Psoas muscle (tissue), 8 donors: Measurements from ENCODE around the gene PRR12. TPM values are rescaled to one million over a fixed set of nuclear protein-coding genes. Genes with fewer than 3 reads are reported as not detected.
A peak's percentile ranks its signal among the peaks of the same experiment; 100 is the strongest.

Experiments
- ATAC-seq, 4 donors: fragments of 200-7000 bp; cut with Tn5 transposase; one replicate each; pipeline ENCODE4 v1.9.1; 2020; ENCODE audit warnings: moderate library complexity in 3 of 4, mild to moderate bottlenecking in 2 of 4
- DNase-seq, 2 donors: peaks; one replicate each; pipeline ENCODE4 v3.0.0-alpha.2; 2020
- H3K27ac ChIP-seq: fragments of 200-600 bp; one replicate; pipeline ENCODE4 v1.8.0; 2022
- H3K27me3 ChIP-seq, 3 donors: fragments of 200-600 bp in 1 of 3; one replicate each; pipeline versions ENCODE4 v1.6.1 to v1.8.0; 2013 to 2022; ENCODE audit warnings: low read length in 2 of 3, mild to moderate bottlenecking in 2 of 3, moderate library complexity in 1 of 3; ENCODE audit not compliant: insufficient read depth in 3 of 3
- H3K36me3 ChIP-seq, 2 donors: fragments of 200-600 bp in 1 of 2; one replicate each; pipeline versions ENCODE4 v1.6.1 to v1.8.0; 2013 to 2022; ENCODE audit warnings: low read depth in 1 of 2, mild to moderate bottlenecking in 1 of 2, moderate library complexity in 1 of 2; ENCODE audit not compliant: insufficient read depth in 1 of 2
- H3K4me1 ChIP-seq: fragments of 200-600 bp; one replicate; pipeline ENCODE4 v1.8.0; 2022
- H3K4me3 ChIP-seq: fragments of 200-600 bp; one replicate; pipeline ENCODE4 v1.8.0; 2022; ENCODE audit warnings: mild to moderate bottlenecking
- H3K9me3 ChIP-seq: fragments of 200-600 bp; one replicate; pipeline ENCODE4 v1.8.0; 2022
- WGBS, 3 donors: extraction: QIAGEN DNeasy Blood & Tissue Kit; methylation state at CpG; one replicate each; pipeline versions ENCODE4 v1.1.6 to v1.1.7; 2013; 5-methylcytosine and 5-hydroxymethylcytosine counted together
- intact Hi-C, 2 donors: fragments of 100-400 bp; cut with DNase I; formaldehyde crosslinking; loops; one replicate each; pipeline versions ENCODE4 v1.11.0 to v1.14.2; 2022
- polyA plus RNA-seq, 3 donors: library from polyadenylated mRNA; stranded (reverse); fragments of 200-250 nt; gene quantifications; one replicate each; pipeline ENCODE4 v1.2.3, GENCODE V29; 2013
- total RNA-seq, 4 donors: library from RNA; stranded (reverse); fragmentation: NEBNext Ultra II Directional in 2 of 4; extraction: Animal tissue kit (Norgen Biotek cat#: 25700) in 2 of 4; gene quantifications; one replicate each; pipeline versions ENCODE4 v1.2.1 to v1.2.4, GENCODE V29; 2021 to 2023
- TF ChIP-seq, protein P1 (sequence below): fragments of 200-600 bp; IDR thresholded peaks from one replicate; pipeline ENCODE4 v1.8.0; 2022; ENCODE audit warnings: antibody characterized with exemption
- donor health status: healthy with polysubstance abuse.
- donor health status: DM: no; HTN: no; CAD: no; lungs with moderate emphysema.
- donor health status: Bipolar disorder and iron deficiency.
- donor health status: healthy.
- donor health status: DM: yes; HTN: yes; CAD: no.
- donor health status: DM: no; HTN: no; CAD: no.
- donor health status: DM: no; HTN: no; CAD: no.
- donor health status: DM: yes; HTN: yes; CAD: no.

PRR12 gene
- total and polyA plus RNA-seq, 7 donors, result 2.3 to 15.1 (median 7.1) TPM

GRCh38 chr19:49672131-49672919 lies 81.3 kb downstream of the PRR12 start:
- Histone ChIP-seq H3K36me3 (peaks cover 0 to 19% of the 10 kb centered on the region in 2 donors), H3K4me1 (peaks cover 10% of the 10 kb centered on the region), H3K4me3 (no peak overlapping the region), H3K27me3 (no peaks in the 10 kb centered on the region), H3K27ac (peak overlapping the region; percentile 69), H3K9me3 (no peaks in the 10 kb centered on the region)
- intact Hi-C loops, result loop anchor here in 1 of 2 donors (10.0 kb wide), 1 partner anchor 98 kb away; no protein-coding TSS in a partner anchor
- WGBS, 3 donors, result 19 to 26% (median 21%) methylated on average over 28 of the region's 28 CpGs
- peak; percentile 16 to 30 (median 21) for ATAC-seq
- TF ChIP-seq, protein P1, sequence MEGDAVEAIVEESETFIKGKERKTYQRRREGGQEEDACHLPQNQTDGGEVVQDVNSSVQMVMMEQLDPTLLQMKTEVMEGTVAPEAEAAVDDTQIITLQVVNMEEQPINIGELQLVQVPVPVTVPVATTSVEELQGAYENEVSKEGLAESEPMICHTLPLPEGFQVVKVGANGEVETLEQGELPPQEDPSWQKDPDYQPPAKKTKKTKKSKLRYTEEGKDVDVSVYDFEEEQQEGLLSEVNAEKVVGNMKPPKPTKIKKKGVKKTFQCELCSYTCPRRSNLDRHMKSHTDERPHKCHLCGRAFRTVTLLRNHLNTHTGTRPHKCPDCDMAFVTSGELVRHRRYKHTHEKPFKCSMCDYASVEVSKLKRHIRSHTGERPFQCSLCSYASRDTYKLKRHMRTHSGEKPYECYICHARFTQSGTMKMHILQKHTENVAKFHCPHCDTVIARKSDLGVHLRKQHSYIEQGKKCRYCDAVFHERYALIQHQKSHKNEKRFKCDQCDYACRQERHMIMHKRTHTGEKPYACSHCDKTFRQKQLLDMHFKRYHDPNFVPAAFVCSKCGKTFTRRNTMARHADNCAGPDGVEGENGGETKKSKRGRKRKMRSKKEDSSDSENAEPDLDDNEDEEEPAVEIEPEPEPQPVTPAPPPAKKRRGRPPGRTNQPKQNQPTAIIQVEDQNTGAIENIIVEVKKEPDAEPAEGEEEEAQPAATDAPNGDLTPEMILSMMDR, result peak; percentile 88
- peak; percentile 80 to 89 for DNase-seq

Other genes with a start within 250 kb of the PRR12 start
- gene TEAD2, start 228.8 kb upstream of the PRR12 start, total RNA-seq, result 10 to 100 TPM; 13.8 to 24.1 (median 14.8) TPM
- 10 to 100 TPM in 2 of 3 donors, 1 to 10 TPM in 1; 9.7 to 23.0 (median 15.0) TPM for gene TEAD2, start 228.8 kb upstream of the PRR12 start, polyA plus RNA-seq
- gene DKKL1, start 227.3 kb upstream of the PRR12 start, total RNA-seq, result not detected
- under 1 TPM in 1 of 3 donors, not detected in 2; 0.06 TPM for gene DKKL1, start 227.3 kb upstream of the PRR12 start, polyA plus RNA-seq
- not detected for gene KASH5, start 202.9 kb upstream of the PRR12 start, total RNA-seq
- gene KASH5, start 202.9 kb upstream of the PRR12 start, polyA plus RNA-seq, result not detected
- gene PTH2, start 167.7 kb upstream of the PRR12 start, total RNA-seq, result not detected
- not detected for gene PTH2, start 167.7 kb upstream of the PRR12 start, polyA plus RNA-seq
- gene GFY, start 165.8 kb upstream of the PRR12 start, total RNA-seq, result not detected
- under 1 TPM in 1 of 3 donors, not detected in 2; 0.33 TPM for gene GFY, start 165.8 kb upstream of the PRR12 start, polyA plus RNA-seq
- 1 to 10 TPM in 1 of 4 donors, under 1 TPM in 3; 0.42 to 1.8 (median 0.82) TPM for gene SLC17A7, start 149.7 kb upstream of the PRR12 start, total RNA-seq
- under 1 TPM; 0.55 to 0.79 (median 0.59) TPM for gene SLC17A7, start 149.7 kb upstream of the PRR12 start, polyA plus RNA-seq
- 10 to 100 TPM; 37.2 to 60.1 (median 43.1) TPM for gene PIH1D1, start 139.4 kb upstream of the PRR12 start, total RNA-seq
- gene PIH1D1, start 139.4 kb upstream of the PRR12 start, polyA plus RNA-seq, result 10 to 100 TPM; 46.4 to 69.8 (median 52.2) TPM
- 10 to 100 TPM in 1 of 4 donors, 1 to 10 TPM in 3; 6.5 to 11.1 (median 7.7) TPM for gene ALDH16A1, start 138.0 kb upstream of the PRR12 start, total RNA-seq
- 10 to 100 TPM in 1 of 3 donors, 1 to 10 TPM in 2; 3.6 to 12.9 (median 5.7) TPM for gene ALDH16A1, start 138.0 kb upstream of the PRR12 start, polyA plus RNA-seq
- 1 to 10 TPM; 1.9 to 3.2 (median 2.5) TPM for gene FLT3LG, start 117.0 kb upstream of the PRR12 start, total RNA-seq
- 1 to 10 TPM; 1.9 to 4.5 (median 4.1) TPM for gene FLT3LG, start 117.0 kb upstream of the PRR12 start, polyA plus RNA-seq
- gene RPL13A, start 103.6 kb upstream of the PRR12 start, total RNA-seq, result 1,000 to 10,000 TPM; 1,392 to 2,022 (median 1,763) TPM
- gene RPL13A, start 103.6 kb upstream of the PRR12 start, polyA plus RNA-seq, result 1,000 to 10,000 TPM; 1,992 to 2,955 (median 2,046) TPM
- gene RPS11, start 94.7 kb upstream of the PRR12 start, total RNA-seq, result 1,000 to 10,000 TPM; 1,146 to 1,506 (median 1,232) TPM
- 1,000 to 10,000 TPM; 2,461 to 3,844 (median 3,134) TPM for gene RPS11, start 94.7 kb upstream of the PRR12 start, polyA plus RNA-seq
- 10 to 100 TPM; 42.2 to 79.3 (median 60.3) TPM for gene FCGRT, start 78.5 kb upstream of the PRR12 start, total RNA-seq
- gene FCGRT, start 78.5 kb upstream of the PRR12 start, polyA plus RNA-seq, result 10 to 100 TPM; 32.0 to 48.2 (median 39.9) TPM
- gene RCN3, start 63.2 kb upstream of the PRR12 start, total RNA-seq, result 1 to 10 TPM; 6.4 to 8.6 (median 7.4) TPM
- 1 to 10 TPM; 3.9 to 9.6 (median 7.3) TPM for gene RCN3, start 63.2 kb upstream of the PRR12 start, polyA plus RNA-seq
- 10 to 100 TPM; 53.9 to 69.9 (median 58.1) TPM for gene NOSIP, start 10.6 kb upstream of the PRR12 start, total RNA-seq
- 100 to 1,000 TPM in 1 of 3 donors, 10 to 100 TPM in 2; 75.4 to 104 (median 95.2) TPM for gene NOSIP, start 10.6 kb upstream of the PRR12 start, polyA plus RNA-seq
- under 1 TPM; 0.24 to 0.89 (median 0.69) TPM for gene PRRG2, start 9.9 kb upstream of the PRR12 start, total RNA-seq
- gene PRRG2, start 9.9 kb upstream of the PRR12 start, polyA plus RNA-seq, result 10 to 100 TPM in 1 of 3 donors, 1 to 10 TPM in 2; 1.4 to 16.0 (median 5.9) TPM
- 10 to 100 TPM; 22.6 to 57.0 (median 42.5) TPM for gene RRAS, start 49.0 kb downstream of the PRR12 start, total RNA-seq
- 10 to 100 TPM; 39.9 to 49.8 (median 48.4) TPM for gene RRAS, start 49.0 kb downstream of the PRR12 start, polyA plus RNA-seq
- gene SCAF1, start 51.0 kb downstream of the PRR12 start, total RNA-seq, result 10 to 100 TPM; 45.5 to 72.9 (median 61.0) TPM
- gene SCAF1, start 51.0 kb downstream of the PRR12 start, polyA plus RNA-seq, result 10 to 100 TPM; 23.0 to 32.5 (median 23.8) TPM
- 10 to 100 TPM; 10.3 to 22.1 (median 14.4) TPM for gene IRF3, start 74.7 kb downstream of the PRR12 start, total RNA-seq
- gene IRF3, start 74.7 kb downstream of the PRR12 start, polyA plus RNA-seq, result 10 to 100 TPM; 18.2 to 26.5 (median 21.7) TPM
- 10 to 100 TPM; 13.0 to 21.5 (median 15.8) TPM for gene BCL2L12, start 74.8 kb downstream of the PRR12 start, total RNA-seq
- 10 to 100 TPM; 28.3 to 42.7 (median 35.0) TPM for gene BCL2L12, start 74.8 kb downstream of the PRR12 start, polyA plus RNA-seq
- 100 to 1,000 TPM; 180 to 259 (median 198) TPM for gene PRMT1, start 86.1 kb downstream of the PRR12 start, total RNA-seq
- gene PRMT1, start 86.1 kb downstream of the PRR12 start, polyA plus RNA-seq, result 100 to 1,000 TPM; 139 to 424 (median 208) TPM
- gene ADM5, start 98.4 kb downstream of the PRR12 start, total RNA-seq, result 1 to 10 TPM in 2 of 4 donors, under 1 TPM in 2; 0.58 to 1.5 (median 1.0) TPM
- gene ADM5, start 98.4 kb downstream of the PRR12 start, polyA plus RNA-seq, result under 1 TPM; 0.38 to 0.48 (median 0.41) TPM
- gene CPT1C, start 99.9 kb downstream of the PRR12 start, total RNA-seq, result 1 to 10 TPM in 1 of 4 donors, under 1 TPM in 3; 0.53 to 1.2 (median 0.70) TPM
- gene CPT1C, start 99.9 kb downstream of the PRR12 start, polyA plus RNA-seq, result 1 to 10 TPM in 2 of 3 donors, under 1 TPM in 1; 0.34 to 1.1 (median 1.0) TPM
- under 1 TPM in 1 of 4 donors, not detected in 3; 0.24 TPM for gene TSKS, start 172.1 kb downstream of the PRR12 start, total RNA-seq
- under 1 TPM; 0.18 to 0.27 (median 0.18) TPM for gene TSKS, start 172.1 kb downstream of the PRR12 start, polyA plus RNA-seq
- gene AP2A1, start 175.8 kb downstream of the PRR12 start, total RNA-seq, result 100 to 1,000 TPM in 1 of 4 donors, 10 to 100 TPM in 3; 79.1 to 102 (median 84.3) TPM
- 10 to 100 TPM; 58.2 to 81.7 (median 69.6) TPM for gene AP2A1, start 175.8 kb downstream of the PRR12 start, polyA plus RNA-seq
- 10 to 100 TPM; 20.9 to 33.7 (median 25.2) TPM for gene FUZ, start 222.1 kb downstream of the PRR12 start, total RNA-seq
- 10 to 100 TPM; 15.9 to 38.8 (median 28.6) TPM for gene FUZ, start 222.1 kb downstream of the PRR12 start, polyA plus RNA-seq
- 10 to 100 TPM; 43.0 to 97.8 (median 69.7) TPM for gene MED25, start 227.1 kb downstream of the PRR12 start, total RNA-seq
- 100 to 1,000 TPM in 1 of 3 donors, 10 to 100 TPM in 2; 24.5 to 125 (median 92.5) TPM for gene MED25, start 227.1 kb downstream of the PRR12 start, polyA plus RNA-seq